Natural killer cell (primary cell): ENCODE data around the gene TRMO. TPM values are rescaled to one million over a fixed set of nuclear protein-coding genes. Genes with fewer than 3 reads are reported as not detected.

ENCODE experiments used
- ATAC-seq, 3 donors: fragments of 150-1000 bp in 2 of 3; fragments of 200-7000 bp in 1 of 3; cut with Tn5 transposase; 1 replicate in 1 of 3; 2 replicates in 2 of 3; pipeline ENCODE4 v1.10.0; 2021; ENCODE audit warnings: mild to moderate bottlenecking in 2 of 3, moderate library complexity in 2 of 3
- DNase-seq, 2 donors: peaks; one replicate each; pipeline versions ENCODE4 v3.0.0 to v3.0.0-alpha.2; 2013 to 2021; ENCODE audit warnings: mixed read lengths in 1 of 2
- H3K27ac ChIP-seq: one replicate; pipeline ENCODE4 v1.5.1; 2013; ENCODE audit warnings: mild to moderate bottlenecking, low read length
- H3K27me3 ChIP-seq: one replicate; pipeline ENCODE4 v1.6.1; 2013; ENCODE audit warnings: low read length; ENCODE audit not compliant: control insufficient read depth, insufficient read depth
- H3K36me3 ChIP-seq: one replicate; pipeline ENCODE4 v1.6.1; 2013; ENCODE audit warnings: low read length; ENCODE audit not compliant: control insufficient read depth, insufficient read depth
- H3K4me1 ChIP-seq: one replicate; pipeline ENCODE4 v1.6.1; 2013; ENCODE audit warnings: low read length; ENCODE audit not compliant: control insufficient read depth, insufficient read depth
- H3K4me3 ChIP-seq: one replicate; pipeline ENCODE4 v1.5.1; 2013; ENCODE audit warnings: low read length
- H3K9me3 ChIP-seq: one replicate; pipeline ENCODE4 v1.6.1; 2013; ENCODE audit warnings: low read length; ENCODE audit not compliant: control insufficient read depth, insufficient read depth
- H3K27ac Mint-ChIP-seq, 2 donors: one replicate each; pipeline ENCODE4 v1.8.0; 2022; ENCODE audit warnings: mild to moderate bottlenecking in 2 of 2, mixed read lengths in 2 of 2, moderate library complexity in 1 of 2
- H3K27me3 Mint-ChIP-seq, 2 donors: one replicate each; pipeline ENCODE4 v1.8.0; 2022; ENCODE audit warnings: low read depth in 2 of 2, mixed read lengths in 2 of 2
- H3K36me3 Mint-ChIP-seq: one replicate; pipeline ENCODE4 v1.8.0; 2022; ENCODE audit warnings: mixed read lengths
- H3K4me1 Mint-ChIP-seq, 2 donors: one replicate each; pipeline ENCODE4 v1.8.0; 2022; ENCODE audit warnings: mixed read lengths in 2 of 2
- H3K4me3 Mint-ChIP-seq: one replicate; pipeline ENCODE4 v1.8.0; 2022; ENCODE audit warnings: mild to moderate bottlenecking, moderate library complexity, mixed read lengths
- H3K9me3 Mint-ChIP-seq, 2 donors: one replicate each; pipeline ENCODE4 v1.8.0; 2022; ENCODE audit warnings: mixed read lengths in 2 of 2
- whole genome bisulfite sequencing: methylation state at CpG from one replicate; pipeline ENCODE4 v1.1.7; 2013; ENCODE audit warnings: missing lambda C conversion rate; ENCODE audit not compliant: insufficient coverage; 5-methylcytosine and 5-hydroxymethylcytosine counted together
- intact Hi-C: fragments of 100-400 bp; cut with micrococcal nuclease; formaldehyde crosslinking; loops from one replicate; pipeline ENCODE4 v1.14.2; 2022
- total RNA-seq, 4 donors: library from RNA; stranded (reverse); fragments of 120-200 nt in 1 of 4; gene quantifications; one replicate each; pipeline versions ENCODE4 v1.2.3 to v1.2.4, GENCODE V29; 2013 to 2022
- TF ChIP-seq, protein P1 (sequence below): fragments of 200-600 bp; IDR thresholded peaks from one replicate; pipeline ENCODE4 v1.8.0; 2022; ENCODE audit warnings: antibody characterized with exemption

Gene TRMO
- total RNA-seq, 3 donors from 2014 or later (not counting 1 experiment from before 2014, with no cell fraction given) = 26.6 to 35.1 (median 31.2) TPM

DNA sequence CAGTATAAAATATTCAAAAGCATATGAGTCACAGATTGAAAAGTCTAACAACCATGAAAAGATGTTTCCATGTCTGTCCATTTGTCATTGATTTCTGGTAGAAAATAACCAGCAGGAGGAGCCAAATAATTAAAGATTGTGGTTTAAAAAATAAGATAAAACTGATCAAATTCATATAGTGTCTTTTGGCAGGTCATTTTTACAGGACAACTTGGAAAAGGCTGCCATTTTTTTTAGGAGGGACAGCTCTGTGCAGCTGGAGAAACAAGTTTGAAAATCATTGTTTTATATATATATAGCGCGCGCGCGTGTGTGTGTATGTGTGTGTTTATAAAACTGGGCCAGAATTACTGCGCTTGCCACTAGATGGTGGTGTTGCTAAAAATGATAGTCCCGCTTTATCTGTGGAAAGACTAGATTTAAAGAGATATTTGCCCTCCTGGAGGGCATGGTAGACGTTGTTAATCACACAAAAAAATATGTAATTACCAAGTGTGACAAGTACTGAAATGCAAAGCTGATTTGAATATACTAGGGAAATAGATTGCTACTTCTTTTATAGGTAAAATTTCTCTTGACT lies 1.3 kb upstream of the TRMO start:
- no peaks in the 10 kb centered on the region for H3K9me3 ChIP-seq
- H3K36me3 Mint-ChIP-seq = no peaks in the 10 kb centered on the region
- 0% methylated on average over 7 of the region's 8 CpGs for WGBS
- H3K27me3 ChIP-seq = no peaks in the 10 kb centered on the region
- no peaks in the 10 kb centered on the region for H3K9me3 Mint-ChIP-seq
- H3K4me3 Mint-ChIP-seq = peak overlapping the region; percentile 92
- TF ChIP-seq, protein P1, sequence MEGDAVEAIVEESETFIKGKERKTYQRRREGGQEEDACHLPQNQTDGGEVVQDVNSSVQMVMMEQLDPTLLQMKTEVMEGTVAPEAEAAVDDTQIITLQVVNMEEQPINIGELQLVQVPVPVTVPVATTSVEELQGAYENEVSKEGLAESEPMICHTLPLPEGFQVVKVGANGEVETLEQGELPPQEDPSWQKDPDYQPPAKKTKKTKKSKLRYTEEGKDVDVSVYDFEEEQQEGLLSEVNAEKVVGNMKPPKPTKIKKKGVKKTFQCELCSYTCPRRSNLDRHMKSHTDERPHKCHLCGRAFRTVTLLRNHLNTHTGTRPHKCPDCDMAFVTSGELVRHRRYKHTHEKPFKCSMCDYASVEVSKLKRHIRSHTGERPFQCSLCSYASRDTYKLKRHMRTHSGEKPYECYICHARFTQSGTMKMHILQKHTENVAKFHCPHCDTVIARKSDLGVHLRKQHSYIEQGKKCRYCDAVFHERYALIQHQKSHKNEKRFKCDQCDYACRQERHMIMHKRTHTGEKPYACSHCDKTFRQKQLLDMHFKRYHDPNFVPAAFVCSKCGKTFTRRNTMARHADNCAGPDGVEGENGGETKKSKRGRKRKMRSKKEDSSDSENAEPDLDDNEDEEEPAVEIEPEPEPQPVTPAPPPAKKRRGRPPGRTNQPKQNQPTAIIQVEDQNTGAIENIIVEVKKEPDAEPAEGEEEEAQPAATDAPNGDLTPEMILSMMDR = peak; percentile 97
- peaks cover 44% of the 10 kb centered on the region in 2 donors for H3K4me1 Mint-ChIP-seq
- ATAC-seq (peak; percentile 21 to 44 (median 32)), DNase-seq (peak; percentile 61 to 88)
- peak overlapping the region; percentile 98 for H3K27ac Mint-ChIP-seq
- H3K4me1 ChIP-seq = peaks cover 13% of the 10 kb centered on the region
- no peaks in the 10 kb centered on the region for H3K27me3 Mint-ChIP-seq
- intact Hi-C loops = loop anchor here (1.0 to 5.0 kb wide), 8 partner anchors 15 to 339 kb away; partner anchors contain the start of genes HEMGN, NANS, NCBP1 and TBC1D2
- peaks cover 4% of the 10 kb centered on the region for H3K36me3 ChIP-seq
- peak overlapping the region; percentile 40 for H3K27ac ChIP-seq
- peak overlapping the region; percentile 16 for H3K4me3 ChIP-seq

DNA sequence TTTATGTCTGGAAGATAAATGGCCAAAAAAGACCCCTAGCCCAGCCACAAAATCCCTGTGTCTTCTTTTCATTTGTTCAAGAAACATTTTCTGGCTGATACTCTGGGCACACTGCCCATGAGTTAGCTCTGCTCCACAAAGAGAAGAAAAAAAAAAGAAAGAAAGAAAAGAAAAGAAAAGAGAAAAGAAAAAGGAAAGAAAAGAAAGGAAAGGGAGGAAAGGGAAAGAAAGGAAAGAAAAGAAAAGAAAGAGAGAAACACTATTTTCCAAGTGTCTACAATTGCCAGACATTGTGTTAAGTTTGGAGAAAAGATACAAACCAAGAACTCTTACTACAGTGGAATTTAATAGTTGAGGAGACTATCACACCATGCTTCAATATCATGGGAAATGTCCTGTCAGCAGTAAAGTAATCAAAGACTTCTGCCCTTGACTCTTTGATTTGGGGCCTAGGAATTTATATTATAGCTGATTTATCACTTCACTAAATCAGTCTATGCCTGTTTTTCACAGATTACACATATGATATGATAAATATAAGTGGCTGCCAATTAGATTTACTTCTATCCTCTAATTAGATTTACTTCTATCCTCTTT lies 3.0 kb downstream of the TRMO start:
- Histone ChIP-seq H3K4me1 (peaks cover 13% of the 10 kb centered on the region), H3K9me3 (no peaks in the 10 kb centered on the region), H3K27me3 (no peaks in the 10 kb centered on the region), H3K36me3 (peaks cover 25% of the 10 kb centered on the region), H3K4me3 (no peak overlapping the region), H3K27ac (no peak overlapping the region)
- TF ChIP-seq, protein P1 = no peak
- no peaks in the 10 kb centered on the region for H3K36me3 Mint-ChIP-seq
- H3K27me3 Mint-ChIP-seq = no peaks in the 10 kb centered on the region
- no peaks in the 10 kb centered on the region for H3K9me3 Mint-ChIP-seq
- ATAC-seq (no peak), DNase-seq (no peak)
- intact Hi-C loops = no loop called here
- H3K4me1 Mint-ChIP-seq = peaks cover 45 to 46% of the 10 kb centered on the region in 2 donors
- H3K27ac Mint-ChIP-seq = peak overlapping the region; percentile 98
- peak overlapping the region; percentile 39 for H3K4me3 Mint-ChIP-seq

DNA sequence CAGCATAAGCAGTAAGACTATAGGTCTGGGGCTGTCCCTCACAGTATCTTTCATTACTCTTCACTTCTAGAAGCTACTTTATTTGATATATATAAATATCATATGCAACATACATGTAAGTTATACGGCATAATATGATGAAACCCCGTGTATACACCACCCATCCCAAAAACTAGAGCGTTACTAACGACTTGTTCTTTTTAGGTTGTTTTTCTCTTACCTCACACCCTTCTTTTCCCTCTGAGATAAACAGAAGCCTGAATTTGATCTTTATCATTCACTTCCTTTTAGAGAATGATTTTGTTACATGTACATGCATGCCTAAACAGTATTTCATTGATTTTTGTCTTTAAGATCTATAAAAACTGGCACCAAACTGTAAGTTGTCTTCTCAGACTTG lies 3.7 kb downstream of the TRMO start:
- 34% methylated on average over 4 of the region's 4 CpGs for WGBS
- Mint-ChIP-seq H3K27ac (peak overlapping the region; percentile 98), H3K27me3 (no peaks in the 10 kb centered on the region), H3K36me3 (peaks cover 5% of the 10 kb centered on the region), H3K9me3 (no peaks in the 10 kb centered on the region), H3K4me1 (peaks cover 39 to 41% of the 10 kb centered on the region in 2 donors), H3K4me3 (peak overlapping the region; percentile 33)
- intact Hi-C loops = no loop called here
- Histone ChIP-seq H3K27me3 (no peaks in the 10 kb centered on the region), H3K27ac (peak overlapping the region; percentile 48), H3K9me3 (no peaks in the 10 kb centered on the region), H3K4me3 (no peak overlapping the region), H3K4me1 (peaks cover 13% of the 10 kb centered on the region), H3K36me3 (peaks cover 32% of the 10 kb centered on the region)
- TF ChIP-seq, protein P1 = no peak
- DNase-seq (peak in 1 of 2 donors; percentile 59), ATAC-seq (no peak)
